SK-N-SH treated with all-trans-retinoic acid at 6 μM for 48 hours (cell line): ENCODE data around the gene CYGB.

Source experiments
- ATAC-seq: fragments of 200-7000 bp; cut with Tn5 transposase; 3 replicates; pipeline ENCODE4 v1.9.1; 2020; ENCODE audit warnings: mild to moderate bottlenecking, moderate library complexity
- ARNTL ChIP-seq: fragments of 450-650 bp; formaldehyde crosslinking; IDR thresholded peaks from 2 replicates; pipeline ENCODE4 v1.5.0; 2020; ENCODE audit warnings: low read depth, mild to moderate bottlenecking, moderate library complexity, borderline replicate concordance
- CREB5 ChIP-seq: fragments of 250-450 bp; sonication (Bioruptor Pico); IDR thresholded peaks from 2 replicates; pipeline ENCODE4 v1.5.1; 2020; ENCODE audit warnings: low read depth, mild to moderate bottlenecking, moderate library complexity
- CSDC2 ChIP-seq: fragments of 250-450 bp; sonication (Bioruptor Pico); IDR thresholded peaks from 2 replicates; pipeline ENCODE4 v1.5.0; 2020; ENCODE audit warnings: mild to moderate bottlenecking, moderate library complexity
- ESRRG ChIP-seq: fragments of 250-450 bp; sonication (Bioruptor Pico); IDR thresholded peaks from 2 replicates; pipeline ENCODE4 v1.6.1; 2021; ENCODE audit warnings: mild to moderate bottlenecking
- GLIS3 ChIP-seq: fragments of 250-450 bp; sonication (Bioruptor Pico); IDR thresholded peaks from 2 replicates; pipeline ENCODE4 v1.5.0; 2020; ENCODE audit warnings: mild to moderate bottlenecking, moderate library complexity
- ISL1 ChIP-seq: fragments of 250-450 bp; sonication (Bioruptor Pico); IDR thresholded peaks from 2 replicates; pipeline ENCODE4 v2.1.2; 2022; ENCODE audit warnings: mild to moderate bottlenecking, moderate library complexity
- OSR1 ChIP-seq: fragments of 250-450 bp; sonication (Bioruptor Pico); IDR thresholded peaks from 2 replicates; pipeline ENCODE4 v1.8.0; 2022; ENCODE audit warnings: moderate library complexity, mild to moderate bottlenecking, inconsistent platforms
- PATZ1 ChIP-seq: fragments of 250-450 bp; sonication (Bioruptor Pico); IDR thresholded peaks from 2 replicates; pipeline ENCODE4 v1.8.0; 2020; ENCODE audit warnings: mild to moderate bottlenecking, moderate library complexity, borderline replicate concordance
- POU6F1 ChIP-seq: fragments of 250-450 bp; sonication (Bioruptor Pico); IDR thresholded peaks from 2 replicates; pipeline ENCODE4 v1.8.0; 2021; ENCODE audit warnings: low read depth, mild to moderate bottlenecking, moderate library complexity, borderline replicate concordance
- PPARA ChIP-seq: fragments of 250-450 bp; sonication (Bioruptor Pico); IDR thresholded peaks from 2 replicates; pipeline ENCODE4 v1.5.0; 2020; ENCODE audit warnings: mild to moderate bottlenecking, borderline replicate concordance
- RARB ChIP-seq: fragments of 250-450 bp; sonication (Bioruptor Pico); IDR thresholded peaks from 2 replicates; pipeline ENCODE4 v1.8.0; 2021; ENCODE audit warnings: mild to moderate bottlenecking, moderate library complexity
- SNAI2 ChIP-seq: fragments of 250-450 bp; sonication (Bioruptor Pico); IDR thresholded peaks from 2 replicates; pipeline ENCODE4 v1.5.0; 2020; ENCODE audit warnings: mild to moderate bottlenecking, moderate library complexity
- TCF4 ChIP-seq: fragments of 250-450 bp; sonication (Bioruptor Pico); IDR thresholded peaks from 2 replicates; pipeline ENCODE4 v1.8.0; 2021; ENCODE audit warnings: mild to moderate bottlenecking, moderate library complexity, borderline replicate concordance
- TOX ChIP-seq: fragments of 250-450 bp; sonication (Bioruptor Pico); IDR thresholded peaks from 2 replicates; pipeline ENCODE4 v1.8.0; 2021; ENCODE audit warnings: mild to moderate bottlenecking, moderate library complexity, borderline replicate concordance
- ZC3H10 ChIP-seq: fragments of 250-450 bp; sonication (Bioruptor Pico); IDR thresholded peaks from 2 replicates; pipeline ENCODE4 v1.5.1; 2021; ENCODE audit warnings: mild to moderate bottlenecking, moderate library complexity
- ZFP3 ChIP-seq: fragments of 250-450 bp; sonication (Bioruptor Pico); IDR thresholded peaks from 2 replicates; pipeline ENCODE4 v1.5.0; 2020; ENCODE audit warnings: mild to moderate bottlenecking, moderate library complexity
- ZFP30 ChIP-seq: fragments of 450-650 bp; formaldehyde crosslinking; IDR thresholded peaks from 2 replicates; pipeline ENCODE4 v1.5.0; 2022; ENCODE audit warnings: mild to moderate bottlenecking, moderate library complexity
- ZNF70 ChIP-seq: fragments of 450-650 bp; formaldehyde crosslinking; IDR thresholded peaks from 2 replicates; pipeline ENCODE4 v1.5.0; 2020; ENCODE audit warnings: mild to moderate bottlenecking, moderate library complexity
- ZNF8 ChIP-seq: fragments of 450-650 bp; formaldehyde crosslinking; IDR thresholded peaks from 2 replicates; pipeline ENCODE4 v1.5.0; 2020; ENCODE audit warnings: mild to moderate bottlenecking, moderate library complexity
- TF ChIP-seq, protein P1 (sequence below): fragments of 250-450 bp; sonication (Bioruptor Pico); IDR thresholded peaks from 2 replicates; pipeline ENCODE4 v1.5.0; 2020; ENCODE audit warnings: mild to moderate bottlenecking, moderate library complexity
- TF ChIP-seq, protein P2 (sequence below): fragments of 250-450 bp; sonication (Bioruptor Pico); IDR thresholded peaks from 2 replicates; pipeline ENCODE4 v1.5.1; 2021; ENCODE audit warnings: mild to moderate bottlenecking, moderate library complexity

The CYGB gene

DNA sequence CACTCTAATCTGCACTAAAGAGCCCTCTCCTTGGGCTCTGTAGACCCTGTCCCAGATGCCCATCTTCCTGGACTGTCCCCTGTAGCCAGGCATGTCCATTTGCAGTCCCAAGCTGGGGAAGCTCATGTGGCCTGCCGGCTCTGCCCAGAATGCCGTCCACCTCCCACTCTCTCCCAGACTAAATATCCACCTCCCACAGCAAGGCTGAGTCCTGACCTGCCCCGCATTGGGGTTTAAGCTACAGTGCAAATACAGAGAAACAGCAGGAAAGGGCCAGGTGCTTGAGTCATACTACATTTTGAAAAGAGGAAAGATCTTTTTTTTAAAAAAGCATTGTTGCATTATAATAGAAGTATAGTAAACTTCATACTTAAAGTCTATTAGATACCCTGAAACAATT, 45.2 kb upstream of the CYGB start:
- TF ChIP-seq RARB (CRISPR knock-in tag) (no peak), PPARA (CRISPR knock-in tag) (no peak), ZFP3 (CRISPR knock-in tag) (no peak), CREB5 (CRISPR knock-in tag) (no peak), ZNF8 (CRISPR knock-in tag) (no peak)
- no peak for ATAC-seq

- no peak for ATAC-seq
- TF ChIP-seq RARB (CRISPR knock-in tag): no peak
- TF ChIP-seq ARNTL: no peak
- no peak for TF ChIP-seq ZC3H10 (CRISPR knock-in tag)
- TF ChIP-seq ZNF8 (CRISPR knock-in tag): no peak
- no peak for TF ChIP-seq ZFP3 (CRISPR knock-in tag)
- no peak for TF ChIP-seq SNAI2 (CRISPR knock-in tag)
- TF ChIP-seq, protein P1, sequence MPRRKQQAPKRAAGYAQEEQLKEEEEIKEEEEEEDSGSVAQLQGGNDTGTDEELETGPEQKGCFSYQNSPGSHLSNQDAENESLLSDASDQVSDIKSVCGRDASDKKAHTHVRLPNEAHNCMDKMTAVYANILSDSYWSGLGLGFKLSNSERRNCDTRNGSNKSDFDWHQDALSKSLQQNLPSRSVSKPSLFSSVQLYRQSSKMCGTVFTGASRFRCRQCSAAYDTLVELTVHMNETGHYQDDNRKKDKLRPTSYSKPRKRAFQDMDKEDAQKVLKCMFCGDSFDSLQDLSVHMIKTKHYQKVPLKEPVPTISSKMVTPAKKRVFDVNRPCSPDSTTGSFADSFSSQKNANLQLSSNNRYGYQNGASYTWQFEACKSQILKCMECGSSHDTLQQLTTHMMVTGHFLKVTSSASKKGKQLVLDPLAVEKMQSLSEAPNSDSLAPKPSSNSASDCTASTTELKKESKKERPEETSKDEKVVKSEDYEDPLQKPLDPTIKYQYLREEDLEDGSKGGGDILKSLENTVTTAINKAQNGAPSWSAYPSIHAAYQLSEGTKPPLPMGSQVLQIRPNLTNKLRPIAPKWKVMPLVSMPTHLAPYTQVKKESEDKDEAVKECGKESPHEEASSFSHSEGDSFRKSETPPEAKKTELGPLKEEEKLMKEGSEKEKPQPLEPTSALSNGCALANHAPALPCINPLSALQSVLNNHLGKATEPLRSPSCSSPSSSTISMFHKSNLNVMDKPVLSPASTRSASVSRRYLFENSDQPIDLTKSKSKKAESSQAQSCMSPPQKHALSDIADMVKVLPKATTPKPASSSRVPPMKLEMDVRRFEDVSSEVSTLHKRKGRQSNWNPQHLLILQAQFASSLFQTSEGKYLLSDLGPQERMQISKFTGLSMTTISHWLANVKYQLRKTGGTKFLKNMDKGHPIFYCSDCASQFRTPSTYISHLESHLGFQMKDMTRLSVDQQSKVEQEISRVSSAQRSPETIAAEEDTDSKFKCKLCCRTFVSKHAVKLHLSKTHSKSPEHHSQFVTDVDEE (CRISPR knock-in tag): no peak
- no peak for TF ChIP-seq POU6F1 (CRISPR knock-in tag)
- TF ChIP-seq CSDC2 (CRISPR knock-in tag): no peak
- no peak for TF ChIP-seq TOX
- no peak for TF ChIP-seq ZFP30 (CRISPR knock-in tag)
- TF ChIP-seq PATZ1 (CRISPR knock-in tag): no peak
- TF ChIP-seq, protein P2, sequence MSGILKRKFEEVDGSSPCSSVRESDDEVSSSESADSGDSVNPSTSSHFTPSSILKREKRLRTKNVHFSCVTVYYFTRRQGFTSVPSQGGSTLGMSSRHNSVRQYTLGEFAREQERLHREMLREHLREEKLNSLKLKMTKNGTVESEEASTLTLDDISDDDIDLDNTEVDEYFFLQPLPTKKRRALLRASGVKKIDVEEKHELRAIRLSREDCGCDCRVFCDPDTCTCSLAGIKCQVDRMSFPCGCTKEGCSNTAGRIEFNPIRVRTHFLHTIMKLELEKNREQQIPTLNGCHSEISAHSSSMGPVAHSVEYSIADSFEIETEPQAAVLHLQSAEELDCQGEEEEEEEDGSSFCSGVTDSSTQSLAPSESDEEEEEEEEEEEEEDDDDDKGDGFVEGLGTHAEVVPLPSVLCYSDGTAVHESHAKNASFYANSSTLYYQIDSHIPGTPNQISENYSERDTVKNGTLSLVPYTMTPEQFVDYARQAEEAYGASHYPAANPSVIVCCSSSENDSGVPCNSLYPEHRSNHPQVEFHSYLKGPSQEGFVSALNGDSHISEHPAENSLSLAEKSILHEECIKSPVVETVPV: no peak
- TF ChIP-seq TCF4 (CRISPR knock-in tag): no peak
- TF ChIP-seq CREB5 (CRISPR knock-in tag): no peak
- TF ChIP-seq GLIS3 (CRISPR knock-in tag): no peak
Observed at GRCh38 chr17:76581515-76581914, 44.0 kb upstream of the CYGB start.

- TF ChIP-seq ZFP30 (CRISPR knock-in tag): no peak
- TF ChIP-seq ESRRG (CRISPR knock-in tag): no peak
- no peak for TF ChIP-seq ISL1 (CRISPR knock-in tag)
- no peak for TF ChIP-seq POU6F1 (CRISPR knock-in tag)
- no peak for TF ChIP-seq CSDC2 (CRISPR knock-in tag)
- TF ChIP-seq ZNF70 (CRISPR knock-in tag): no peak
- TF ChIP-seq PPARA (CRISPR knock-in tag): no peak
- TF ChIP-seq PATZ1 (CRISPR knock-in tag): no peak
- TF ChIP-seq, protein P1 (CRISPR knock-in tag): no peak
- TF ChIP-seq OSR1 (CRISPR knock-in tag): no peak
- ATAC-seq: no peak
Observed at GRCh38 chr17:76579281-76579680, 41.8 kb upstream of the CYGB start.
